Peyer's patch (tissue), 4 donors: ENCODE measurements around the gene GALNT8.

Source experiments
- CTCF ChIP-seq, 6 experiments: fragments of 450-650 bp in 4 of 6; fragments of 200-600 bp in 2 of 6; sonication (generic) in 1 of 6; IDR thresholded peaks; one replicate each; pipeline ENCODE4 v1.5.1; 2017 to 2019; ENCODE audit warnings: antibody characterized with exemption in 6 of 6, mild to moderate bottlenecking in 3 of 6, moderate library complexity in 1 of 6
- POLR2A ChIP-seq, 2 donors: fragments of 450-650 bp; IDR thresholded peaks; one replicate each; pipeline ENCODE4 v1.5.1; 2017; ENCODE audit warnings: antibody characterized with exemption in 2 of 2, mild to moderate bottlenecking in 2 of 2, moderate library complexity in 2 of 2

DNA sequence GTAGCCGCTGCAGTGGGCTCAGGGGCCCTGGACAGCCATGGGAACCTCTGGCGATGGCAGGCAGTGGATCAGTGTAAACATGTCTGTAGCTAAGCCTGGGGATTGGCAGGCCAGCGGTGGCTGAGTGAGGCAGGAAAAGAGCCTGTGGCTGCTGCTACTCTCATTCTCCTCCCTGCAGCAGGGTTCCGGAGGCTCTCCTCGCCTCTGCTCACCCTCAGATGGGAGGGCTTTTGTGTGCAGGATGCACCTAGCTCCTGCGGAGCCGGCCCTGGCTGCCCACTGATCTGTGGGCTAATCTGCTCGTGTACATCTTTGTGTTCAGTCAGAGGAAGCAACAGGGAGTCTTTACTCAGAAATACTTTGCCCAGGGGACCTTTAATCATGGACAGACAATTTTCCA is 59.5 kb downstream of the GALNT8 start:
- TF ChIP-seq CTCF (IDR thresholded peaks at IDR 0.05) (no peak), POLR2A (IDR thresholded peaks at IDR 0.05) (no peak)
